DND-41 (cell line): ENCODE data around the gene DNAJC3.
"Not testable (repeated sequence)": the region's sequence is repeated elsewhere in the genome, so short reads cannot be mapped to it uniquely, and the experiment has no call there.

Source experiments
- EZH2 ChIP-seq: IDR thresholded peaks from 3 replicates; pipeline ENCODE4 v1.6.1; 2012; ENCODE audit warnings: borderline replicate concordance, low read depth, mild to moderate bottlenecking, moderate library complexity, low read length, inconsistent platforms; ENCODE audit not compliant: severe bottlenecking
- TF ChIP-seq, protein P1 (sequence below): IDR thresholded peaks from 2 replicates; pipeline ENCODE4 v1.5.1; 2012; ENCODE audit warnings: borderline replicate concordance, low read length, moderate library complexity, mild to moderate bottlenecking; ENCODE audit not compliant: poor library complexity, severe bottlenecking; ENCODE audit errors: extremely low read depth

DNA sequence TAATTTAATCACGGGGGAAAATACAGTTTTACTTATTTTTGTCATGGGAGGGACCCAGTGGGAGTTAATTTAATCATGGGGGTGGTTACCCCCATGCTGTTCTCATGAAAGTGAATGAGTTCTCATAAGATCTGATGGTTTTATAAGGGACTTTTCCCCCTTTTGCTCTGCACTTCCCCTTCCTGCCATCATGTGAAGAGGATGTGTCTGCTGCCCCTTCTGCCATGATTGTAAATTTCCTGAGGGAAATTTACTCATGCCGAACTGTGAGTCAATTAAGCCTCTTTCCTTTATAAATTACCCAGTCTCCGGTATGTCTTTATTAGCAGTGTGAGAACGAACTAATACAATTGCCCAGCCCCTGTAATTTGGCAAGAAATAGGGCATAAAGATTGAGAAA lies 35.9 kb downstream of the DNAJC3 start:
- TF ChIP-seq, protein P1, sequence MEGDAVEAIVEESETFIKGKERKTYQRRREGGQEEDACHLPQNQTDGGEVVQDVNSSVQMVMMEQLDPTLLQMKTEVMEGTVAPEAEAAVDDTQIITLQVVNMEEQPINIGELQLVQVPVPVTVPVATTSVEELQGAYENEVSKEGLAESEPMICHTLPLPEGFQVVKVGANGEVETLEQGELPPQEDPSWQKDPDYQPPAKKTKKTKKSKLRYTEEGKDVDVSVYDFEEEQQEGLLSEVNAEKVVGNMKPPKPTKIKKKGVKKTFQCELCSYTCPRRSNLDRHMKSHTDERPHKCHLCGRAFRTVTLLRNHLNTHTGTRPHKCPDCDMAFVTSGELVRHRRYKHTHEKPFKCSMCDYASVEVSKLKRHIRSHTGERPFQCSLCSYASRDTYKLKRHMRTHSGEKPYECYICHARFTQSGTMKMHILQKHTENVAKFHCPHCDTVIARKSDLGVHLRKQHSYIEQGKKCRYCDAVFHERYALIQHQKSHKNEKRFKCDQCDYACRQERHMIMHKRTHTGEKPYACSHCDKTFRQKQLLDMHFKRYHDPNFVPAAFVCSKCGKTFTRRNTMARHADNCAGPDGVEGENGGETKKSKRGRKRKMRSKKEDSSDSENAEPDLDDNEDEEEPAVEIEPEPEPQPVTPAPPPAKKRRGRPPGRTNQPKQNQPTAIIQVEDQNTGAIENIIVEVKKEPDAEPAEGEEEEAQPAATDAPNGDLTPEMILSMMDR: not testable (repeated sequence)
- not testable (repeated sequence) for TF ChIP-seq EZH2
